PC-3 (cell line): ENCODE measurements around the gene CCDC63. TPM values are rescaled to one million over a fixed set of nuclear protein-coding genes. Genes with fewer than 3 reads are reported as not detected.

Experiments
- ATAC-seq: fragments of 200-7000 bp; cut with Tn5 transposase; 2 replicates; pipeline ENCODE4 v1.9.1; 2020; ENCODE audit warnings: mild to moderate bottlenecking, moderate library complexity
- BruUV-seq: library from RNA; stranded (reverse); fragments of 400-500 nt; replicated peaks from 2 replicates; lab custom pipeline; 2021; lab: Mats Ljungman, UMichigan
- CTCF ChIA-PET: fragments of 300-600 bp; sonication (Branson Sonifier 250); formaldehyde crosslinking; loops from one replicate; lab custom pipeline; 2022; ENCODE audit warnings: antibody characterized with exemption; lab: Charles Lee
- POLR2A ChIA-PET: fragments of 300-600 bp; sonication (Branson Sonifier 250); formaldehyde crosslinking; loops from one replicate; lab custom pipeline; 2022; ENCODE audit warnings: antibody characterized with exemption; ENCODE audit not compliant: unreplicated experiment; lab: Charles Lee
- DNase-seq: peaks from one replicate; pipeline ENCODE4 v3.0.0-alpha.2; 2015
- H2AFZ ChIP-seq: fragments of 300-600 bp; sonication (generic); 2 replicates; pipeline ENCODE4 v1.6.0; 2016; ENCODE audit warnings: antibody characterized with exemption, low read length
- H3F3A ChIP-seq: fragments of 300-600 bp; sonication (generic); one replicate; pipeline ENCODE4 v1.6.0; 2017; ENCODE audit warnings: antibody characterized with exemption, low read length, control low read depth, mild to moderate bottlenecking; ENCODE audit not compliant: unreplicated experiment
- H3K27ac ChIP-seq: fragments of 300-600 bp; sonication (generic); 2 replicates; pipeline ENCODE4 v1.5.1; 2016; ENCODE audit warnings: mild to moderate bottlenecking, low read length
- H3K27me3 ChIP-seq: fragments of 300-600 bp; sonication (generic); 2 replicates; pipeline ENCODE4 v1.6.1; 2016; ENCODE audit warnings: low read length, mixed read lengths
- H3K36me3 ChIP-seq: fragments of 300-600 bp; sonication (generic); 2 replicates; pipeline ENCODE4 v1.6.1; 2016; ENCODE audit warnings: low read depth, mixed run types, low read length, mixed read lengths
- H3K4me1 ChIP-seq: fragments of 300-600 bp; sonication (generic); 2 replicates; pipeline ENCODE4 v1.5.1; 2016; ENCODE audit warnings: low read length; ENCODE audit not compliant: insufficient read depth
- H3K4me2 ChIP-seq: fragments of 300-600 bp; sonication (generic); 2 replicates; pipeline ENCODE4 v1.6.0; 2016; ENCODE audit warnings: low read length
- H3K4me3 ChIP-seq: fragments of 300-600 bp; sonication (generic); 2 replicates; pipeline ENCODE4 v1.5.1; 2016; ENCODE audit warnings: mild to moderate bottlenecking, low read length, mixed read lengths
- H3K79me2 ChIP-seq: fragments of 300-600 bp; sonication (generic); 2 replicates; pipeline ENCODE4 v1.6.1; 2017; ENCODE audit warnings: low read length, mixed read lengths
- H3K9ac ChIP-seq: fragments of 300-600 bp; sonication (generic); 2 replicates; pipeline ENCODE4 v1.6.0; 2016; ENCODE audit warnings: mild to moderate bottlenecking, low read length
- H3K9me2 ChIP-seq: fragments of 300-600 bp; sonication (generic); replicated peaks from 2 replicates; pipeline ENCODE4 v1.6.1; 2016; ENCODE audit warnings: mixed run types, low read length, mixed read lengths
- H3K9me3 ChIP-seq: fragments of 300-600 bp; sonication (generic); 2 replicates; pipeline ENCODE4 v1.6.1; 2016; ENCODE audit warnings: low read length, mixed read lengths
- H4K20me1 ChIP-seq: fragments of 300-600 bp; sonication (generic); 2 replicates; pipeline ENCODE4 v1.6.1; 2016; ENCODE audit warnings: low read length, mixed read lengths
- EZH2 ChIP-seq: fragments of 300-600 bp; sonication (generic); IDR thresholded peaks from one replicate; pipeline ENCODE4 v1.6.1; 2017; ENCODE audit warnings: antibody characterized with exemption, mild to moderate bottlenecking, low read length; ENCODE audit not compliant: unreplicated experiment
- EZH2phosphoT487 ChIP-seq: fragments of 300-600 bp; sonication (generic); IDR thresholded peaks from 2 replicates; pipeline ENCODE4 v1.6.1; 2018; ENCODE audit warnings: mild to moderate bottlenecking, antibody characterized with exemption, low read length, borderline replicate concordance
- intact Hi-C: fragments of 100-400 bp; cut with micrococcal nuclease; formaldehyde crosslinking; loops from 2 replicates; pipeline ENCODE4 v1.9.0; 2023
- total RNA-seq: library from RNA; depleted of rRNA; stranded (reverse); fragments of >200 nt; gene quantifications from 2 replicates; pipeline ENCODE4 v1.2.3, GENCODE V29; 2014
- TF ChIP-seq, protein P1 (sequence below): fragments of 300-600 bp; sonication (generic); conservative IDR thresholded peaks from 2 replicates; pipeline ENCODE4 v1.5.1; 2017; ENCODE audit warnings: antibody characterized with exemption, low read depth, mild to moderate bottlenecking, low read length

CCDC63 gene
- total RNA-seq, 1 experiment from 2014 or later: not detected

DNA sequence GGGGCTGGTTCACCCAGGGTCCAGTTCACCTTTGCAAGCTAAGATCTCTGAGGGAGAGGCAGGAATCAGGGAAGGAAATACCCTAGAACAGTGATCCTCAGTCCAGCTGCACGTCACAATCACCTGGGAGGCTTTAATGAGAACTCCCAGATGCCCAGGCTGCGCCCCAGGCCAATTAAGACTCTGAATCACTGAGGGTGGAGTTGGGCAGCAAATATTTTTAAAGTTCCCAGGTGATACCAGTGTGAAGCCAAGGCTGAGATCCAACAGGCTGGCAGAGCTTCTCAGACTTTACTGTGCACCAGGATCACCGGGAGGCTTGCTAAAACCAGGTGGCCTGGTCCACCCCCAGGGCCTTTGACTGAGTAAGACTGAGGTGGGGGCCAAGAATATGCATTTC lies 49.8 kb downstream of the CCDC63 start:
- Histone ChIP-seq H3K27me3 (no peaks in the 10 kb centered on the region), H4K20me1 (no peaks in the 10 kb centered on the region), H3K36me3 (no peaks in the 10 kb centered on the region), H3K27ac (peak overlapping the region; percentile 50), H3K79me2 (no peaks in the 10 kb centered on the region), H3K4me2 (peak overlapping the region; percentile 58), H3K9ac (no peak overlapping the region), H3K4me1 (peaks cover 25% of the 10 kb centered on the region; the same call in 1 of the 2 replicates), H3K9me3 (no peaks in the 10 kb centered on the region), H3F3A (no peaks in the 10 kb centered on the region), H3K9me2 (no peaks in the 10 kb centered on the region), H3K4me3 (no peak overlapping the region), H2AFZ (0 out of 2 replicates have a peak overlapping the region, but pooled peaks have one; percentile 41)
- no TSS peak for BruUV-seq
- intact Hi-C loops: no loop called here
- DNase-seq (peak; percentile 84), ATAC-seq (peak; percentile 66)
- CTCF ChIA-PET: interaction anchor here (0.6 to 1.2 kb wide), 3 partner anchors 9 to 434 kb away, joined by 3 to 4 read pairs (median 4); no protein-coding TSS in a partner anchor
- POLR2A ChIA-PET: no interaction called here
- TF ChIP-seq EZH2phosphoT487: no peak
- TF ChIP-seq, protein P1, sequence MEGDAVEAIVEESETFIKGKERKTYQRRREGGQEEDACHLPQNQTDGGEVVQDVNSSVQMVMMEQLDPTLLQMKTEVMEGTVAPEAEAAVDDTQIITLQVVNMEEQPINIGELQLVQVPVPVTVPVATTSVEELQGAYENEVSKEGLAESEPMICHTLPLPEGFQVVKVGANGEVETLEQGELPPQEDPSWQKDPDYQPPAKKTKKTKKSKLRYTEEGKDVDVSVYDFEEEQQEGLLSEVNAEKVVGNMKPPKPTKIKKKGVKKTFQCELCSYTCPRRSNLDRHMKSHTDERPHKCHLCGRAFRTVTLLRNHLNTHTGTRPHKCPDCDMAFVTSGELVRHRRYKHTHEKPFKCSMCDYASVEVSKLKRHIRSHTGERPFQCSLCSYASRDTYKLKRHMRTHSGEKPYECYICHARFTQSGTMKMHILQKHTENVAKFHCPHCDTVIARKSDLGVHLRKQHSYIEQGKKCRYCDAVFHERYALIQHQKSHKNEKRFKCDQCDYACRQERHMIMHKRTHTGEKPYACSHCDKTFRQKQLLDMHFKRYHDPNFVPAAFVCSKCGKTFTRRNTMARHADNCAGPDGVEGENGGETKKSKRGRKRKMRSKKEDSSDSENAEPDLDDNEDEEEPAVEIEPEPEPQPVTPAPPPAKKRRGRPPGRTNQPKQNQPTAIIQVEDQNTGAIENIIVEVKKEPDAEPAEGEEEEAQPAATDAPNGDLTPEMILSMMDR: no peak
- no peak for TF ChIP-seq EZH2

DNA sequence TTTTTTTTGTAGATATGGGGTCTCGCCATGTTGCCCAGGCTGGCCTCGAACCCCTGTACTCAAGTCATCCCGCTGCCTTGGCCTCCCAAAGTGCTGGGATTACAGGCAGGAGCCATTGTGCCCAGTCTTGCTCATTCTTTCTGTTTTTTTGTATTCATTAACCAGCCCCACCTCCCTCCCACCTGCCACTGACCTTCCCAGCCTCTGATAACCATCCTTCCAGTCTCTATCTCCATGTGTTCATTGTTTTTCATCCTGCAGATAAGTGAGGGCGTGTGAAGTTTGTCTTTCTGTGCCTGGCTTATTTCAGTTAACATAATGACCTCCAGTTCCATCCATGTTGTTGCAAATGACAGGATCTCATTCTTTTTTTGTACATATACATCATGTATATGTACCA lies 54.6 kb downstream of the CCDC63 start:
- POLR2A ChIA-PET: no interaction called here
- no peak overlapping the region for H3K27ac ChIP-seq
- no peaks in the 10 kb centered on the region for H3K9me3 ChIP-seq
- intact Hi-C loops: no loop called here
- no peaks in the 10 kb centered on the region for H3K27me3 ChIP-seq
- no peak overlapping the region for H3K9ac ChIP-seq
- H3F3A ChIP-seq: no peaks in the 10 kb centered on the region
- H2AFZ ChIP-seq: no peak overlapping the region
- no peaks in the 10 kb centered on the region for H3K9me2 ChIP-seq
- DNase-seq: no peak
- ATAC-seq: no peak
- no TSS peak for BruUV-seq
- no peak overlapping the region for H3K4me3 ChIP-seq
- no peaks in the 10 kb centered on the region for H4K20me1 ChIP-seq
- H3K36me3 ChIP-seq: no peaks in the 10 kb centered on the region
- H3K79me2 ChIP-seq: no peaks in the 10 kb centered on the region
- CTCF ChIA-PET: no interaction called here
- no peak overlapping the region for H3K4me2 ChIP-seq
- H3K4me1 ChIP-seq: peaks cover 7% of the 10 kb centered on the region; the same call in 1 of the 2 replicates
- TF ChIP-seq EZH2phosphoT487: no peak
- TF ChIP-seq, protein P1: no peak

DNA sequence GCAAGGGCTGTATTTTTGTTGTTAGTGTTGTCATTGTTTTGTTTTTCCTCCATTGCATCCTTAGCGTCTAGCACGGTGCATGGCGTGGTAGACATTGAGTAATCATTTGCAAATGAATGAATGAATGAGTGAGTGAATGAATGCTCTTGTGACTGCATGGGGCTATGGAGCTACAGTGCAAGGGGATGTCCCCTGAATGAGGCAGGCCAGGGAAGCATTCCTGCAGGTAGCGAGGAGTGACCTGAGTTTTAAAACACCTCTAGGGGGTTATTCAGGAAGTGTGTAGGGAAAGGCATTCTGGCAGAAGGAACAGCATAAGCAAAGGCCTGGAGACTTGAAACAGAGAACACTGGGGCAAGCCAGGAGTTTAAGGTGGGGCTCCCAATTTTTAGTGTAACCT lies 56.7 kb downstream of the CCDC63 start:
- Histone ChIP-seq H3K4me3 (no peak overlapping the region), H3K27me3 (no peaks in the 10 kb centered on the region), H3K9me2 (no peaks in the 10 kb centered on the region), H2AFZ (no peak overlapping the region), H3K27ac (no peak overlapping the region), H4K20me1 (no peaks in the 10 kb centered on the region), H3K79me2 (no peaks in the 10 kb centered on the region), H3K9ac (no peak overlapping the region), H3K4me1 (no peaks in the 10 kb centered on the region), H3K4me2 (no peak overlapping the region), H3F3A (no peaks in the 10 kb centered on the region), H3K36me3 (no peaks in the 10 kb centered on the region), H3K9me3 (no peaks in the 10 kb centered on the region)
- intact Hi-C loops: no loop called here
- BruUV-seq: no TSS peak
- ChIA-PET POLR2A (no interaction called here), CTCF (no interaction called here)
- ATAC-seq (no peak), DNase-seq (no peak)
- no peak for TF ChIP-seq EZH2
- no peak for TF ChIP-seq EZH2phosphoT487
- TF ChIP-seq, protein P1: no peak
